ENCODE data around the gene PPCS.

The PPCS gene

GRCh38 chr1:42480921-42481320 is 24.6 kb downstream of the PPCS start:
- TF ChIP-seq TCF12 (IDR thresholded peaks at IDR 0.05; ENCODE audit: low read depth) (no peak), REST (IDR thresholded peaks at IDR 0.05; ENCODE audit: low read depth) (no peak), TAF1 (IDR thresholded peaks at IDR 0.05; ENCODE audit: low read depth) (no peak), CEBPB (IDR thresholded peaks at IDR 0.05) (no peak), USF1 (IDR thresholded peaks at IDR 0.05) (no peak), CREB1 (IDR thresholded peaks at IDR 0.05; ENCODE audit: low read depth) (no peak), FOXM1 (IDR thresholded peaks at IDR 0.05; ENCODE audit: borderline replicate concordance, low read depth) (no peak), RAD21 (IDR thresholded peaks at IDR 0.05; ENCODE audit: low read depth) (no peak), ZBTB7A (IDR thresholded peaks at IDR 0.05; ENCODE audit: low read depth) (no peak), NFIC (IDR thresholded peaks at IDR 0.05) (no peak), MAX (IDR thresholded peaks at IDR 0.05) (no peak), YY1 (IDR thresholded peaks at IDR 0.05; ENCODE audit: low read depth) (no peak), EP300 (IDR thresholded peaks at IDR 0.05; ENCODE audit: borderline replicate concordance) (no peak), TEAD4 (IDR thresholded peaks at IDR 0.05) (no peak), EGR1 (IDR thresholded peaks at IDR 0.05) (no peak)

GRCh38 chr1:42482635-42483153 is 26.4 kb downstream of the PPCS start:
- TF ChIP-seq MAX (IDR thresholded peaks at IDR 0.05) = no peak
- no peak for TF ChIP-seq TCF12 (IDR thresholded peaks at IDR 0.05; ENCODE audit: low read depth)
- no peak for TF ChIP-seq YY1 (IDR thresholded peaks at IDR 0.05; ENCODE audit: low read depth)
- no peak for TF ChIP-seq REST (IDR thresholded peaks at IDR 0.05; ENCODE audit: low read depth)
- TF ChIP-seq CREB1 (IDR thresholded peaks at IDR 0.05; ENCODE audit: low read depth) = no peak
- no peak for TF ChIP-seq TAF1 (IDR thresholded peaks at IDR 0.05; ENCODE audit: low read depth)
- TF ChIP-seq RAD21 (IDR thresholded peaks at IDR 0.05; ENCODE audit: low read depth) = no peak
- TF ChIP-seq FOXM1 (IDR thresholded peaks at IDR 0.05; ENCODE audit: borderline replicate concordance, low read depth) = no peak
- no peak for TF ChIP-seq EGR1 (IDR thresholded peaks at IDR 0.05)
- no peak for TF ChIP-seq EP300 (IDR thresholded peaks at IDR 0.05; ENCODE audit: borderline replicate concordance)
- no peak for TF ChIP-seq ZBTB7A (IDR thresholded peaks at IDR 0.05; ENCODE audit: low read depth)
- no peak for TF ChIP-seq USF1 (IDR thresholded peaks at IDR 0.05)
- no peak for TF ChIP-seq TEAD4 (IDR thresholded peaks at IDR 0.05)
- no peak for TF ChIP-seq NFIC (IDR thresholded peaks at IDR 0.05)

DNA sequence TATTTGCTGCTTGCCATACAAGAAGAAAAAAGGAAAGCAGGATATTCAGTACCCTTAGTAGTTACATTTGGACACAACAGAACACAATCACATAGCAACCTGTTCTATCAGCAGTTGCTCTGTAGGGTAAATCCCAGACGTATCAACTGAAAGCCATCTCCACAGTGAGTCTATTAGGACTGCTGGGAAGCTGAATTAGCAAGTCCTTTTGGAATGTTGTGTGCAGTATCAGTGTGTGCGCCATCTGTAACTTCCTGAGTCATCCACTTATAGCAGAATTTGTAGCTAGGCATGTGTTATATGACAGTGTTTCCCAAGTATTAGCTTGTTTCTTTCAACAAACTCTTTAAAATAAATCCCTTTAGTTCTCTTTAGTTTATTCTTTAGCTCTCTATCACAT is 28.0 kb downstream of the PPCS start:
- no peak for TF ChIP-seq TEAD4 (IDR thresholded peaks at IDR 0.05)
- no peak for TF ChIP-seq MAX (IDR thresholded peaks at IDR 0.05)
- no peak for TF ChIP-seq YY1 (IDR thresholded peaks at IDR 0.05; ENCODE audit: low read depth)
- TF ChIP-seq TCF12 (IDR thresholded peaks at IDR 0.05; ENCODE audit: low read depth) = no peak
- TF ChIP-seq NFIC (IDR thresholded peaks at IDR 0.05) = no peak
- no peak for TF ChIP-seq REST (IDR thresholded peaks at IDR 0.05; ENCODE audit: low read depth)
- no peak for TF ChIP-seq CREB1 (IDR thresholded peaks at IDR 0.05; ENCODE audit: low read depth)
- no peak for TF ChIP-seq RAD21 (IDR thresholded peaks at IDR 0.05; ENCODE audit: low read depth)
- TF ChIP-seq CEBPB (IDR thresholded peaks at IDR 0.05) = no peak
- no peak for TF ChIP-seq ZBTB7A (IDR thresholded peaks at IDR 0.05; ENCODE audit: low read depth)
- no peak for TF ChIP-seq FOXM1 (IDR thresholded peaks at IDR 0.05; ENCODE audit: borderline replicate concordance, low read depth)
- TF ChIP-seq TAF1 (IDR thresholded peaks at IDR 0.05; ENCODE audit: low read depth) = no peak
- no peak for TF ChIP-seq USF1 (IDR thresholded peaks at IDR 0.05)
- TF ChIP-seq EGR1 (IDR thresholded peaks at IDR 0.05) = no peak
- TF ChIP-seq EP300 (IDR thresholded peaks at IDR 0.05; ENCODE audit: borderline replicate concordance) = no peak
